ENCODE data around the gene AHCY. TPM values are rescaled to one million over a fixed set of nuclear protein-coding genes. Genes with fewer than 3 reads are reported as not detected.
"Not testable (repeated sequence)": the region's sequence is repeated elsewhere in the genome, so short reads cannot be mapped to it uniquely, and the experiment has no call there.

AHCY gene
- total RNA-seq, 2 experiments from 2014 or later, result 16.7 to 16.9 TPM

- DNase-seq, result no peak
- no peak for TF ChIP-seq CTCF (IDR thresholded peaks at IDR 0.05)
- CTCF ChIA-PET, result no interaction called here
- H3K9me3 ChIP-seq (ENCODE audit: control insufficient read depth in 1 of 2, insufficient read depth in 1 of 2, low read length in 2 of 2), result no peaks in the 10 kb centered on the region
- no peaks in the 10 kb centered on the region for H3K27me3 ChIP-seq (ENCODE audit: control insufficient read depth in 1 of 2, insufficient read depth in 2 of 2, low read length in 2 of 2)
- POLR2A ChIA-PET, result no interaction called here
- intact Hi-C loops (cut with DNase I, micrococcal nuclease), result no loop called here
- no peaks in the 10 kb centered on the region for H3K4me1 ChIP-seq (ENCODE audit: insufficient read depth, low read length)
- Mint-ChIP-seq H3K4me3 (no peak overlapping the region), H3K27ac (no peak overlapping the region), H3K9me3 (no peaks in the 10 kb centered on the region), H3K36me3 (ENCODE audit: low read depth) (peaks cover 61% of the 10 kb centered on the region), H3K27me3 (no peaks in the 10 kb centered on the region), H3K4me1 (ENCODE audit: low read depth) (no peaks in the 10 kb centered on the region)
- peaks cover 33% of the 10 kb centered on the region for H3K36me3 ChIP-seq (ENCODE audit: insufficient read depth, low read length)
- ATAC-seq (ENCODE audit: poor library complexity), result no peak
- H3K27ac ChIP-seq (ENCODE audit: low read depth in 1 of 2, low read length in 2 of 2), result no peak overlapping the region
- no peak overlapping the region for H3K4me3 ChIP-seq (ENCODE audit: low read length)
Observed at GRCh38 chr20:34290471-34290870, 12.7 kb downstream of the AHCY start.

DNA sequence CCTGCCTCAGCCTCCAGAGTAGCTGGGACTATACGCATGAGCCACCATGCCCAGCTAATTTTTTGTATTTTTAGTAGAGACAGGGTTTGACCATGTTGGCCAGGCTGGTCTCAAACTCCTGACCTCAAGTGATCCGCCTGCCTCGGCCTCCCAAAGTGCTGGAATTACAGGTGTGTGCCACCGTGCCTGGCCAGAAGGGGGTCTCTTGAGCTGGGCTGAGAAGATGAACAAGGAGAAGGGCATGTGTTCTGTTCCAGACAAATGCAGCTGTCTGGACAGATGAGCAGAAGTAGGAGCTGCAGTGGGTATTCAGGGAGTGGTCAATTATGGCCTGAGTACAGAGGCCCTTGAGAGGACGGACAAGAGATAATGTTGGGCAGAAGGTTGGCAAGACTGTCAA lies 15.7 kb downstream of the AHCY start:
- H3K27me3 ChIP-seq (ENCODE audit: control insufficient read depth in 1 of 2, insufficient read depth in 2 of 2, low read length in 2 of 2); intact Hi-C loops (cut with DNase I, micrococcal nuclease); POLR2A ChIA-PET; CTCF ChIA-PET; H3K4me1 Mint-ChIP-seq (ENCODE audit: low read depth); H3K4me1 ChIP-seq (ENCODE audit: insufficient read depth, low read length); H3K4me3 ChIP-seq (ENCODE audit: low read length); H3K4me3 Mint-ChIP-seq; H3K9me3 Mint-ChIP-seq; ATAC-seq (ENCODE audit: poor library complexity); H3K27ac ChIP-seq (ENCODE audit: low read depth in 1 of 2, low read length in 2 of 2); DNase-seq; H3K9me3 ChIP-seq (ENCODE audit: control insufficient read depth in 1 of 2, insufficient read depth in 1 of 2, low read length in 2 of 2); H3K27ac Mint-ChIP-seq; H3K27me3 Mint-ChIP-seq: not testable (repeated sequence)
- peaks cover 34% of the 10 kb centered on the region for H3K36me3 ChIP-seq (ENCODE audit: insufficient read depth, low read length)
- peaks cover 70% of the 10 kb centered on the region for H3K36me3 Mint-ChIP-seq (ENCODE audit: low read depth)

DNA sequence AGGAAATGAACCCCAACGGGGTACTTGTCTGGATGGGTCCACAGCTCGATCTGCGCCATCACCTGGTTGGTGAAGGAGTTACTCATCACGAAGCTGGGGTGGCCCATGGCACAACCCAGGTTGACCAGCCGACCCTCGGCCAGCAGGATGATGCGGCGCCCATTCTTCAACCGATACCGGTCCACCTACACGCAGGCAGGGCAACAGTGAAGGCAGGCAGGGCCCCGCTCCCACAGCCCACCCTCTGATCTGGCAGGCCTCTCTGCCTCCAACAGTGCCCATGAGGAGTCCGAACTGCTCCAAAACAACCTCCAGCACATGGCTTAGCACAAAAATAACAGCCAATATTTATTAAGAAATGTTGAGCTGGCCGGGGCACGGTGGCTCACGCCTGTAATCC lies 17.7 kb downstream of the AHCY start:
- Mint-ChIP-seq H3K27me3 (no peaks in the 10 kb centered on the region), H3K36me3 (ENCODE audit: low read depth) (peaks cover 66% of the 10 kb centered on the region), H3K9me3 (no peaks in the 10 kb centered on the region), H3K4me3 (no peak overlapping the region), H3K27ac (no peak overlapping the region), H3K4me1 (ENCODE audit: low read depth) (no peaks in the 10 kb centered on the region)
- Histone ChIP-seq H3K4me1 (ENCODE audit: insufficient read depth, low read length) (no peaks in the 10 kb centered on the region), H3K4me3 (ENCODE audit: low read length) (no peak overlapping the region), H3K27ac (ENCODE audit: low read depth in 1 of 2, low read length in 2 of 2) (no peak overlapping the region), H3K27me3 (ENCODE audit: control insufficient read depth in 1 of 2, insufficient read depth in 2 of 2, low read length in 2 of 2) (no peaks in the 10 kb centered on the region), H3K36me3 (ENCODE audit: insufficient read depth, low read length) (peaks cover 32% of the 10 kb centered on the region), H3K9me3 (ENCODE audit: control insufficient read depth in 1 of 2, insufficient read depth in 1 of 2, low read length in 2 of 2) (no peaks in the 10 kb centered on the region)
- DNase-seq (no peak), ATAC-seq (ENCODE audit: poor library complexity) (no peak)
- CTCF ChIA-PET, result no interaction called here
- no peak for TF ChIP-seq CTCF (IDR thresholded peaks at IDR 0.05)
- POLR2A ChIA-PET, result no interaction called here
- intact Hi-C loops (cut with DNase I, micrococcal nuclease), result no loop called here

DNA sequence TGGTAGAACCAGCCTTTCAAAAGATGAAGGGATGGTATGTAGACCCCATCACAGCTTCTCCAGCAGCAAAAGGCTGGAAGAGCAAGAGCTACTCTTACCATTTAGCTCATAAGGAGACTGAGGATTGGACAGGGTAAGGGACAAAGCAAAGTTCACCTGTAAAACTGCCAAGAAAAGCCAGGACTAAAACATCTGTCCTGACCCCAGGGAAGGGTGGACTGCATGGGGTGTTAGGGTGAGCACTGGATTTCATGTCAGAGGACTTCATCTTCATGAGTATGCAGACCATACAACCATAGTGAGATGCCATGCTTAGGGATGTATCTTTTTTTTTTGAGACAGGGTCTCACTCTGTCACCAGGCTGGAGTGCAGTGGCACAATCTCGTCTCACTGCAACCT lies 19.3 kb downstream of the AHCY start:
- ChIA-PET CTCF (no interaction called here), POLR2A (no interaction called here)
- no peak overlapping the region for H3K27ac ChIP-seq (ENCODE audit: low read depth in 1 of 2, low read length in 2 of 2)
- ATAC-seq (ENCODE audit: poor library complexity) (no peak), DNase-seq (no peak)
- Mint-ChIP-seq H3K9me3 (no peaks in the 10 kb centered on the region), H3K27ac (no peak overlapping the region), H3K4me3 (no peak overlapping the region), H3K36me3 (ENCODE audit: low read depth) (peaks cover 69% of the 10 kb centered on the region), H3K27me3 (no peaks in the 10 kb centered on the region), H3K4me1 (ENCODE audit: low read depth) (no peaks in the 10 kb centered on the region)
- intact Hi-C loops (cut with DNase I, micrococcal nuclease), result no loop called here
- TF ChIP-seq CTCF (IDR thresholded peaks at IDR 0.05), result no peak
- peaks cover 30% of the 10 kb centered on the region for H3K36me3 ChIP-seq (ENCODE audit: insufficient read depth, low read length)
- H3K4me1 ChIP-seq (ENCODE audit: insufficient read depth, low read length), result no peaks in the 10 kb centered on the region
- H3K27me3 ChIP-seq (ENCODE audit: control insufficient read depth in 1 of 2, insufficient read depth in 2 of 2, low read length in 2 of 2), result no peaks in the 10 kb centered on the region
- no peaks in the 10 kb centered on the region for H3K9me3 ChIP-seq (ENCODE audit: control insufficient read depth in 1 of 2, insufficient read depth in 1 of 2, low read length in 2 of 2)
- no peak overlapping the region for H3K4me3 ChIP-seq (ENCODE audit: low read length)

All from CD4-positive, alpha-beta T cell (primary cell).